Measurements from ENCODE around the gene ARNT2. TPM values are rescaled to one million over a fixed set of nuclear protein-coding genes. Genes with fewer than 3 reads are reported as not detected.

The ARNT2 gene
- total RNA-seq, 6 experiments from 2014 or later, result 2.4 to 16.6 (median 15.5) TPM

- peaks cover 23% of the 10 kb centered on the region for H3K9me3 Mint-ChIP-seq
- TF ChIP-seq CTCF (IDR thresholded peaks at IDR 0.05), result peak; percentile 53; the same call in 1 of the 2 replicates
- no peak overlapping the region for H3K4me3 Mint-ChIP-seq
- H3K36me3 Mint-ChIP-seq (ENCODE audit: low read depth), result peaks cover 27% of the 10 kb centered on the region
- H3K27me3 Mint-ChIP-seq (ENCODE audit: insufficient read depth), result peaks cover 7% of the 10 kb centered on the region
- H3K4me1 Mint-ChIP-seq (ENCODE audit: low read depth), result peaks cover 41% of the 10 kb centered on the region
- no peak overlapping the region for H3K27ac Mint-ChIP-seq
- DNase-seq, result peak; percentile 28
Measured at GRCh38 chr15:80619680-80620079, 215.5 kb downstream of the ARNT2 start.

GRCh38 chr15:80620141-80620540, 216.0 kb downstream of the ARNT2 start:
- peaks cover 27% of the 10 kb centered on the region for H3K9me3 Mint-ChIP-seq
- H3K27me3 Mint-ChIP-seq (ENCODE audit: insufficient read depth), result peaks cover 7% of the 10 kb centered on the region
- no peak overlapping the region for H3K4me3 Mint-ChIP-seq
- no peak overlapping the region for H3K27ac Mint-ChIP-seq
- DNase-seq, result no peak
- peaks cover 39% of the 10 kb centered on the region for H3K4me1 Mint-ChIP-seq (ENCODE audit: low read depth)
- no peak for TF ChIP-seq CTCF (IDR thresholded peaks at IDR 0.05)
- H3K36me3 Mint-ChIP-seq (ENCODE audit: low read depth), result peaks cover 27% of the 10 kb centered on the region

- H3K27ac Mint-ChIP-seq, result no peak overlapping the region
- H3K4me3 Mint-ChIP-seq, result no peak overlapping the region
- TF ChIP-seq CTCF (IDR thresholded peaks at IDR 0.05), result no peak
- peaks cover 31% of the 10 kb centered on the region for H3K4me1 Mint-ChIP-seq (ENCODE audit: low read depth)
- H3K27me3 Mint-ChIP-seq (ENCODE audit: insufficient read depth), result peaks cover 6% of the 10 kb centered on the region
- H3K9me3 Mint-ChIP-seq, result peaks cover 27% of the 10 kb centered on the region
- H3K36me3 Mint-ChIP-seq (ENCODE audit: low read depth), result peaks cover 27% of the 10 kb centered on the region
- no peak for DNase-seq
Measured at GRCh38 chr15:80620931-80621330, 216.7 kb downstream of the ARNT2 start.

GRCh38 chr15:80626643-80627120, 222.5 kb downstream of the ARNT2 start:
- no peaks in the 10 kb centered on the region for H3K4me1 Mint-ChIP-seq (ENCODE audit: low read depth)
- peaks cover 6% of the 10 kb centered on the region for H3K27me3 Mint-ChIP-seq (ENCODE audit: insufficient read depth)
- TF ChIP-seq CTCF (IDR thresholded peaks at IDR 0.05), result no peak
- peaks cover 17% of the 10 kb centered on the region for H3K36me3 Mint-ChIP-seq (ENCODE audit: low read depth)
- no peak overlapping the region for H3K27ac Mint-ChIP-seq
- H3K4me3 Mint-ChIP-seq, result no peak overlapping the region
- no peak for DNase-seq
- H3K9me3 Mint-ChIP-seq, result peaks cover 27% of the 10 kb centered on the region

- Mint-ChIP-seq H3K36me3 (ENCODE audit: low read depth) (no peaks in the 10 kb centered on the region), H3K4me1 (ENCODE audit: low read depth) (no peaks in the 10 kb centered on the region), H3K4me3 (no peak overlapping the region), H3K9me3 (peaks cover 6% of the 10 kb centered on the region), H3K27me3 (ENCODE audit: insufficient read depth) (peaks cover 6% of the 10 kb centered on the region), H3K27ac (no peak overlapping the region)
- DNase-seq, result no peak
- TF ChIP-seq CTCF (IDR thresholded peaks at IDR 0.05), result no peak
Measured at GRCh38 chr15:80629355-80629754, 225.2 kb downstream of the ARNT2 start.

- H3K27me3 Mint-ChIP-seq (ENCODE audit: insufficient read depth), result peaks cover 10% of the 10 kb centered on the region
- no peak for TF ChIP-seq CTCF (IDR thresholded peaks at IDR 0.05)
- no peaks in the 10 kb centered on the region; the same call in 1 of the 2 replicates for H3K9me3 Mint-ChIP-seq
- no peaks in the 10 kb centered on the region for H3K4me1 Mint-ChIP-seq (ENCODE audit: low read depth)
- H3K27ac Mint-ChIP-seq, result no peak overlapping the region
- no peaks in the 10 kb centered on the region for H3K36me3 Mint-ChIP-seq (ENCODE audit: low read depth)
- H3K4me3 Mint-ChIP-seq, result no peak overlapping the region
- DNase-seq, result no peak
Measured at GRCh38 chr15:80630981-80631380, 226.8 kb downstream of the ARNT2 start.

Data from HFFc6 (cell line).